Osteoblast (primary cell): ENCODE measurements around the gene SYN1. TPM values are rescaled to one million over a fixed set of nuclear protein-coding genes. Genes with fewer than 3 reads are reported as not detected.

ENCODE experiments used
- DNase-seq: peaks from one replicate; pipeline ENCODE4 v3.0.0; 2011; ENCODE audit warnings: low spot score, mixed read lengths; ENCODE audit not compliant: insufficient read length; ENCODE audit errors: missing footprints
- H2AFZ ChIP-seq: 2 replicates; pipeline ENCODE4 v1.6.0; 2011; ENCODE audit warnings: mild to moderate bottlenecking, low read length
- H3K27ac ChIP-seq: 2 replicates; pipeline ENCODE4 v1.5.1; 2011; ENCODE audit warnings: mild to moderate bottlenecking, low read depth, low read length, moderate library complexity
- H3K27me3 ChIP-seq: 2 replicates; pipeline ENCODE4 v1.6.0; 2012; ENCODE audit warnings: mild to moderate bottlenecking, control low read depth, inconsistent platforms, low read length, moderate library complexity; ENCODE audit not compliant: insufficient read depth
- H3K36me3 ChIP-seq: 2 replicates; pipeline ENCODE4 v1.5.1; 2011; ENCODE audit warnings: mild to moderate bottlenecking, low read length, control low read depth, moderate library complexity; ENCODE audit not compliant: insufficient read depth
- H3K4me1 ChIP-seq: 2 replicates; pipeline ENCODE4 v1.5.1; 2011; ENCODE audit warnings: mild to moderate bottlenecking, low read length, control low read depth, moderate library complexity; ENCODE audit not compliant: insufficient read depth
- H3K4me2 ChIP-seq: 2 replicates; pipeline ENCODE4 v1.6.0; 2011; ENCODE audit warnings: mild to moderate bottlenecking, low read length; ENCODE audit not compliant: insufficient read depth
- H3K4me3 ChIP-seq: fragments of 200-600 bp; sonication (generic); 3 replicates; pipeline ENCODE4 v1.5.1; 2012; ENCODE audit warnings: mild to moderate bottlenecking, low read length, inconsistent platforms; ENCODE audit not compliant: insufficient read depth
- H3K79me2 ChIP-seq: 2 replicates; pipeline ENCODE4 v1.6.0; 2012; ENCODE audit warnings: mild to moderate bottlenecking, low read length, control low read depth, inconsistent platforms; ENCODE audit not compliant: insufficient read depth
- H3K9me3 ChIP-seq: 2 replicates; pipeline ENCODE4 v1.5.1; 2011; ENCODE audit warnings: low read depth, low read length, control low read depth
- H4K20me1 ChIP-seq: 2 replicates; pipeline ENCODE4 v1.6.0; 2012; ENCODE audit warnings: mild to moderate bottlenecking, low read length, control low read depth; ENCODE audit not compliant: insufficient read depth
- CTCF ChIP-seq: IDR thresholded peaks from 2 replicates; pipeline ENCODE4 v1.5.1; 2011; ENCODE audit warnings: mild to moderate bottlenecking, low read depth, low read length, moderate library complexity; ENCODE audit errors: extremely low read depth
- total RNA-seq: library from RNA; depleted of rRNA; stranded (reverse); fragments of >200 nt; gene quantifications from 2 replicates; pipeline ENCODE4 v1.2.3, GENCODE V29; 2012

SYN1 gene
- total RNA-seq, 1 donor = under 0.01 TPM

- DNase-seq = peak; percentile 92
- Histone ChIP-seq H3K36me3 (no peaks in the 10 kb centered on the region), H3K79me2 (no peaks in the 10 kb centered on the region), H3K27me3 (no peaks in the 10 kb centered on the region), H3K4me1 (no peaks in the 10 kb centered on the region), H3K9me3 (no peaks in the 10 kb centered on the region), H3K4me3 (no peak overlapping the region), H3K4me2 (peak overlapping the region; percentile 32), H4K20me1 (no peaks in the 10 kb centered on the region), H3K27ac (peak overlapping the region; percentile 42), H2AFZ (peak overlapping the region; percentile 73)
- peak; percentile 71 for TF ChIP-seq CTCF
These were observed 78.7 kb downstream of the SYN1 start for GRCh38 chrX:47540754-47541538.

GRCh38 chrX:47539860-47540259, 79.8 kb downstream of the SYN1 start:
- Histone ChIP-seq H3K4me1 (no peaks in the 10 kb centered on the region), H3K36me3 (no peaks in the 10 kb centered on the region), H3K9me3 (no peaks in the 10 kb centered on the region), H2AFZ (no peak overlapping the region), H3K79me2 (no peaks in the 10 kb centered on the region), H3K27me3 (no peaks in the 10 kb centered on the region), H3K27ac (no peak overlapping the region), H4K20me1 (no peaks in the 10 kb centered on the region), H3K4me3 (no peak overlapping the region), H3K4me2 (no peak overlapping the region)
- TF ChIP-seq CTCF = no peak
- DNase-seq = no peak

GRCh38 chrX:47530049-47530448, 89.6 kb downstream of the SYN1 start:
- DNase-seq = peak; percentile 64
- no peak overlapping the region for H3K4me3 ChIP-seq
- H3K27ac ChIP-seq = no peak overlapping the region
- no peaks in the 10 kb centered on the region for H3K36me3 ChIP-seq
- H3K4me1 ChIP-seq = no peaks in the 10 kb centered on the region
- no peaks in the 10 kb centered on the region for H3K9me3 ChIP-seq
- no peaks in the 10 kb centered on the region for H3K79me2 ChIP-seq
- TF ChIP-seq CTCF = no peak
- no peak overlapping the region for H2AFZ ChIP-seq
- no peaks in the 10 kb centered on the region for H3K27me3 ChIP-seq
- no peaks in the 10 kb centered on the region for H4K20me1 ChIP-seq
- no peak overlapping the region for H3K4me2 ChIP-seq

- no peaks in the 10 kb centered on the region for H3K27me3 ChIP-seq
- no peaks in the 10 kb centered on the region for H3K4me1 ChIP-seq
- no peak overlapping the region for H3K4me3 ChIP-seq
- H3K4me2 ChIP-seq = no peak overlapping the region
- no peaks in the 10 kb centered on the region for H3K79me2 ChIP-seq
- no peak overlapping the region for H3K27ac ChIP-seq
- no peaks in the 10 kb centered on the region for H3K9me3 ChIP-seq
- TF ChIP-seq CTCF = no peak
- no peak overlapping the region for H2AFZ ChIP-seq
- no peaks in the 10 kb centered on the region for H4K20me1 ChIP-seq
- H3K36me3 ChIP-seq = no peaks in the 10 kb centered on the region
- no peak for DNase-seq
These were observed 90.1 kb downstream of the SYN1 start for GRCh38 chrX:47529548-47529947.
